GM13977 (cell line): ENCODE results near the gene RCBTB1.

Source experiments
- DNase-seq: peaks from one replicate; pipeline ENCODE4 v3.0.0; 2012; ENCODE audit warnings: low spot score
- CTCF ChIP-seq: IDR thresholded peaks from 2 replicates; pipeline ENCODE4 v1.5.1; 2012; ENCODE audit warnings: mild to moderate bottlenecking, control low read depth; ENCODE audit not compliant: insufficient read depth; ENCODE audit errors: extremely low read depth, missing control alignments
- in situ Hi-C: fragments of 300-500 bp; cut with MboI; formaldehyde crosslinking; loops from one replicate; pipeline ENCODE4 v1.12.0; 2022; ENCODE audit warnings: low sequenced_read_pairs, low pct_unique_long_range_greater_than_20kb, mixed read lengths, inconsistent platforms; ENCODE audit not compliant: unreplicated experiment

Gene RCBTB1

GRCh38 chr13:49527123-49527522, 58.2 kb downstream of the RCBTB1 start:
- no peak for TF ChIP-seq CTCF
- DNase-seq: no peak
- in situ Hi-C loops: no loop called here

GRCh38 chr13:49524740-49525501, 60.4 kb downstream of the RCBTB1 start:
- DNase-seq: no peak
- in situ Hi-C loops: no loop called here
- no peak for TF ChIP-seq CTCF

GRCh38 chr13:49521224-49521623, 64.1 kb downstream of the RCBTB1 start:
- TF ChIP-seq CTCF: no peak
- in situ Hi-C loops: no loop called here
- DNase-seq: no peak

- DNase-seq: no peak
Measured at GRCh38 chr13:49517461-49517860, 67.9 kb downstream of the RCBTB1 start.

GRCh38 chr13:49516467-49516866, 68.9 kb downstream of the RCBTB1 start:
- no peak for TF ChIP-seq CTCF
- DNase-seq: no peak
- in situ Hi-C loops: no loop called here

More at GRCh38 chr13:49517461-49517860, 67.9 kb downstream of the RCBTB1 start:
- in situ Hi-C loops: no loop called here
- TF ChIP-seq CTCF: no peak

- no peak for DNase-seq
- no peak for TF ChIP-seq CTCF
- in situ Hi-C loops: no loop called here
Measured at GRCh38 chr13:49512578-49512977, 72.8 kb downstream of the RCBTB1 start.

- in situ Hi-C loops: no loop called here
- no peak for TF ChIP-seq CTCF
Measured at GRCh38 chr13:49503951-49504350, 81.4 kb downstream of the RCBTB1 start.

More at GRCh38 chr13:49503951-49504350, 81.4 kb downstream of the RCBTB1 start:
- DNase-seq: no peak
